SIG-M5 treated with dmso at 0.1 percent for 504 hours (cell line): Measurements from ENCODE around the gene TMEM72.

Source experiments
- DNase-seq: peaks from one replicate; lab custom pipeline; 2025; ENCODE audit not compliant: unreplicated experiment; lab: John Stamatoyannopoulos, UW

TMEM72 gene

DNA sequence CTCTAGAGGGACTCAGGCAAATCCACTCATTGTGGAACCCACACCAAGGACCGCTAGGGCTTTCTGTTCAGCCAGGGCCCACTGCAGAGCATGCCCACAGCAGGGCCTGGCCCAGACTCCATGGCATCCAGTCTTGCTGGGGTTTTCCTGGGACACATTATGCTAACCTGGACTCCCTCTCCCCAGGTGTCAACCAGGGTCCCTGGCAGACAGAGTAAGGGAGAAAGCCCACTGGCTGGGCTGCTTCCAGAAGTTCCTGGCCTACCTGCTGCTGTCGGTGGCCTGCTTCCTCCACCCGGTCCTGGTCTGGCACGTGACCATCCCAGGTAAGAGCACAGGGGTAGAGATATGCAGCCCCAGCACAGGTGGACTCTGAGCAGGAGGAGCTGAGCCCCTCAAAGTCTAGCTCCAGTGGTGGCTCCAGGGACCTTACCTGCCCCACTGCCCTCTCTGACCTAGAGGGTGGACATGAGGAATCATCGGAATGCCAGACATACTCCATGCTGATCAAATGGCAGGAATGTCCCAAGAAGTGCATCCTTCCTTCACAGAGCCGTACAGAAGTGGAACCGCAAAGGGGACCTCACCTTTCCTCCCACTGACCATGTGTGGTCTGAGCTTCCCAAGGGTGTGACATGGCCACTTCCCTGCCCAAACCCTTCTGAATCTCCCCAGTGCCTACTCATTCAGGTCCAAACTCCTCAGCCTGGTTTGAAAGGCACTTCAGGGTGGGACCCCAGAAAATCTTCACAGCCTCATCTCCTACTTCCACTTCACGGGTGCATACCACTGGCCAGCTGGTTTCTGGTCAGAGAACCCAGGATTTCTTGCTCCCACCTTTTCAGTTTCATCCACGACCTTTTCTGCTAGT is 22.5 kb downstream of the TMEM72 start:
- no peak for DNase-seq

GRCh38 chr10:44934416-44935200 is 23.5 kb downstream of the TMEM72 start:
- no peak for DNase-seq

DNA sequence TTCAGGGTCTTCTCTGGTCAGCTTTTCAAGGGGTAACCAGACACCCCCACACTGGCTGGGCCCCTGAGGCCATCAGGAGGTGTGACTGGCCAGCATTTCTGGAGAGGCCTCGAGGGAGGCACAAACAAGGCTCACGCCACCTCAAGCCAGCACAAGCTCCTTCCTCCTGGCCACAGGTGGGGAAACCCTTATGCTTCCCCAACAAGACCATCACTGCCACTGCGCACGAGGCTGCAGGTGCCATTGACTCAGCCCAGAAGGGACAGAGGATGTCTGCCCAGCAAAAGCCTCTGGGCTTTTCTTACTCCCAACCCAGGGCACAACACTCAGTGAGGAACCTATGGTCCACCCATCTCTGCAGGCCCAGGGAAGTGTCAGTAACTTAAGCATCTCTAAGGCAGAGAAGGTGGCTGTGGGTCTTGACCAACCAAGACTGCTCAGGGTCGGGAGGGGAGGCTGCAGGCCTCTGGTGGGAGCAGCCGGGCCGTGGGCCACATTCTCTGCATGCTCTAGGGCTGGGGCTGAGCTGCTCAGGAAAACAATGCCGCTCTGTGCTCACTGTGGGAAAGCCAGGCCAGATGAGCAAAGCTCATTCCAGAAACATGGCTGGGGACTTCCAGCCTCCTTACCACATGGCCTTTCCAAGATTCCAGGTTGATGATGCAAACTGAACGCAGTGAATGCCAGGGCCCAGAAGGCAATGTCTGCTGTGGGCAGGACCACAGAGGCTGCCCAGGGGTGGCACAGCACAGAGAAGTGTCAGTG is 24.2 kb downstream of the TMEM72 start:
- DNase-seq, result no peak

GRCh38 chr10:44935966-44936295 is 24.8 kb downstream of the TMEM72 start:
- peak; percentile 35 for DNase-seq

- DNase-seq, result no peak
Observed at GRCh38 chr10:44936314-44936975, 25.3 kb downstream of the TMEM72 start.

GRCh38 chr10:44937196-44938005 is 26.3 kb downstream of the TMEM72 start:
- DNase-seq, result no peak

DNA sequence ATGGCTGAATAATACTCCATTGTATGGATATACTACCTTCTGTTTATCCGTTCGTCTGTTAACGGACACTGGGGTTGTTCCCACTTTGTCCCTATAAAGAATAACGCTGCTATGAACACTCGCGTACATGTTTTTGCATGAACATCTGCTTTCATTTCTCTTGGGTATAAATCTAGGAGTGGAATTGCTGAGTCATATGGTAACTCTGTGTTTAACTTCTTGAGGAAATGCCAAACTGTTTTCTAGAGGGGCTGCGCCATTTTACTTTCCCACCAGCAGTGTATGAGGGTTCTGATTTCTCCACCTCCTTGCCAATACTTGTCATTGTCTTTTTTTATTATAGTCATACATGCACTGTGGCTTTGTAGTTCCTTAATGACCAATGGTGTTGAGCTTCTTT is 27.8 kb downstream of the TMEM72 start:
- DNase-seq, result no peak

GRCh38 chr10:44939691-44940401 is 28.7 kb downstream of the TMEM72 start:
- peak; percentile 90 for DNase-seq

DNA sequence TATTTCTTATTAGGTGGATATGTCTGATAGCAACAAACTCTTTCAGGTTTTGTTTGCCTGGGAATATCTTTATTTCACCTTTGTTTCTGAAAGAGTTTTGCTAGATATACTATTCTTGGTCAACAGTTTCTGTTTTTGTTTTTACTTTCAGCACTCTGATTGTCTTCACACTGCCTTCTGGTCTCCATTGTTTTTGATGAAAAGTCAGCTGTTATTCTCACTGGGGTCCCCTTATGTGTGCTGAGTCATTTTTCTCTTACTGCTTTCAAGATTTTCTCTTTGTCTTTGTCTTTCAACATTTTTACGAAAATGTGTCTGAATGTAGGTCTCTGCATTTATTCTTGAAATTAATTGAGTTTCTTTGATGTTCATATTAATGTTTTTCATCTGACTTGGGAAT is 33.2 kb downstream of the TMEM72 start:
- DNase-seq, result no peak

- peak; percentile 64 for DNase-seq
Observed at GRCh38 chr10:44946205-44946604, 35.1 kb downstream of the TMEM72 start.

DNA sequence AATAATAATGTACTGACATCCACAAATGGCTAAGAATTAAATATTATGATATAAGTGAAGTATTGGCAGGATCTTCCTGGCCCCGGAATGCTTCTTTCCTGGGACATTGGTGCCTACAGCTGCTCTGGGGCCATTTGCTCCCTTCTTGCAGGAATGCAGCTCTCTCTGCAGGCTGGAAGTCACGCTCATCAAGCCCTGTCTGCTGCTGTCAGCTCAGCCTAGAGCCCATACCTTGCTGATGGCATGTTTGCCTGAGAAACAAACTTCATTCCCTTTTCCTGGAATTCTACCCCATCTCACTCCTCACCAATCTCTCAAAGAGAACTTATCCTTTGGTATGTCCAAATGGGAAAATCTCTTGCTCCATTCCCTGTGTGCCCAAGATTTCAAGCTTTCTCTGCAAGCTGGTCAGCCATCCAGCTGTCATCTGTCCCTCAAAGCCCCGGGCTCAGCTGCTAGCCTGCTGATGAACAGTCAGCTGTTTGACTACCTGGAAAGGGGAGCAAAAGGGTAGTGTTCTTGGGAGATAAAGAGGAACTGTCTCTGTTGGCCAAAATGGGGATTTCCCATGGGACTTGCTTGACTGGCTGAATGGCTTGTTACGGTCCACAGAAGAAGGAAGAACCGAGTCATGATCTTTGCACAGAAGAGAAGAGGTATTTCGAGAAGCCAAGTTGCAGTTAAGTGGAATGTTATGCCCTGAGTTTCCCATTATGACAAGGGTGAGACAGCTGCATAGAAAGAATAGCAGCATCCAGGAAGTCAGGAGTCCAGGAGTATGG is 36.4 kb downstream of the TMEM72 start:
- DNase-seq, result no peak

DNA sequence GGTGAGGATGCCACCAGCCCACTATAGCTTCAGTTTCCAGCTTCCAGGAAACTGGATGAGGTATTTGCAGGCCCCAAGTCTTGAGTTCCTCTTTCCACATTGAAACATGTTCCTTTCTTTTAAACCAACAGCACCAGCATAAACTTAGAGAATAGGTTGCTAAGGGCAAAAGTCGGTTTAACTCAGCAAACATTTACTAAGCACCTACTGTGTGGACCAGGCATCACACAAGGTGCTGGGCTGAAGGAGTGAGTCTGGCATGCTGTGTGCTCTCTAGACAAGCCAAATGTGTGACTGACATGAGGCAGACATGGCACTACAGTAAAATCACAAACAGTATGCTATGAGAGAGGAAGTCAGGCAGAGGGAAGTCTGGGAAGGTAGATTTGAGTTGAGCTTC is 37.5 kb downstream of the TMEM72 start:
- no peak for DNase-seq

DNA sequence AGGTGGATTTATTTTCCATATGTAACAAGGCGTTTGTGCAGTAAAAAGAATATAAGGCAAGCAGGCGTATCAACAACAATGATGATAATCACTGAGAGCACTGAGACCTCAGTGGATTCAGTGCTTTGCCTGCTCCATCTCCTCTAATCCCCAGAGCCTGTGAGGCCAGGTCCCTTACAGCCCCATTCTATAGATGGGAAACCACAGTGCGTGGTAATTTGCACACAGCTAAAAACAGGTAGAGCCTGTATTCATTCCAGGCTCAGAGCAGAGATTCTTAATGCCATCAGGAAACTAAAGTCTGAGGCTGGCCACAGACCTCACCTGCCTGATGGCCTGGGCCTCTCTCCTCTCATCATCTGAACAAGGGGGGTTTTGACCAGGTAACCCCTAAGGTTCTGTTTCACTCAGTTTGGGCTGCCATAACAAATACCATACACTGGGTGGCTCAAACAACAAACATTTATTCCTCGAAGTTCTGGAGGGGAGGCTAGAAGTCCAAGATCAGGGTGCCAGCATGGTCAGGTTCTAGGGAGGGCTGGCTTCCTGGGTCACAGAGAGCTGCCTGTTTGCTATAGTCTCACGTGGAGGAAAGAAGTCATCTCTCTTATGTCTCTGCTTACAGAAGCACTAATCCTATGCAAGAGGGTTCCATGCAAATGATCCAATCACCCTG is 38.1 kb downstream of the TMEM72 start:
- DNase-seq, result no peak

DNA sequence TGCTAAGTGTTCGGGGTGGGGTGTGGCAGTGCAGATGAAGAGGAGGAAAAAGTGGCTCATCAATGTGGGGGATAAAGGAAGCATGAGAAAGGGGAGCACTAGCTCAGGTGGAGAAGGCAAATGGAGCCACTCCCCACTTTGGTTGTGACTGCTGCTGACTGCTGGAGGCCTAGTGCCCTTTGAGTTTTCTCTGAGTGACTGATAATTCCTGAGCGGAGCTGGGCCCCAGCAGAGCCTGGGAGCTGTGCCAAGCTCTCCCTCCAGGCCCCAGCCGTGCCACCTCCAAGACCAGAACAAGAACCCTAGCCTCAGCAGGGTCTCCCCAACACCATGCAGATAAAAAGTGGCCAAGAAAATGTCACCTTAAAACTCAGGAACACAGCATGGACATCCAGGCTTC is 38.8 kb downstream of the TMEM72 start:
- DNase-seq, result no peak

GRCh38 chr10:44950326-44951225 is 39.4 kb downstream of the TMEM72 start:
- no peak for DNase-seq

DNA sequence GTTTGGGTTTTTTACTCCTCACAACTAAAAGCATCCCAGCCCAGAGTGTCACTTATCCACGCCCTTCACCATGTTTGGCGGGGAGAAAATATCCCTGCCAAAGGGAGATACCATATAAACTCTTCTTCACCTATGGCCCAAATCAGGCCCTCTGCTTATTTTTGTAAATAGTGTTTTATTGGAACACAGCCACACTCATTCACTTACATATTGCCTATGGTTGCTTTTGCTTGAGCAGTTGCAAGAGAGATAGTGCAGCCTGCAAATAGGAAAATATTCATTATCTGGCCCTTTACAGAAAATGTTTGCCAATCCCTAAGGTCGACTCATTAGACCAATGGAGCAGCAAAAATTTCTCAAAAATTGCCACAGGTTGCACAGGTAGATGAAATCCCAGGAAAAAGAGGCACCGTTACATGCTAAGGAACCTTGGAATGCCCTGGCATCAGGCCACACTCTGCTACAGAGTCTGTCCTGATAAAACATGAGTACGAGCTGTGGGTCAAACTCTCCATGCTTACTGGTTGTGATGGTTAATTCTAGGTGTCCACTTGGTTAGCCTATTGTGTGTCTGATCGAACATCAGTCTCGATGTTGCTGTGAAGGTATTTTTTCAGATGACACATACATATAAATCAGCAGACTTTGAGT is 40.6 kb downstream of the TMEM72 start:
- DNase-seq, result no peak

DNA sequence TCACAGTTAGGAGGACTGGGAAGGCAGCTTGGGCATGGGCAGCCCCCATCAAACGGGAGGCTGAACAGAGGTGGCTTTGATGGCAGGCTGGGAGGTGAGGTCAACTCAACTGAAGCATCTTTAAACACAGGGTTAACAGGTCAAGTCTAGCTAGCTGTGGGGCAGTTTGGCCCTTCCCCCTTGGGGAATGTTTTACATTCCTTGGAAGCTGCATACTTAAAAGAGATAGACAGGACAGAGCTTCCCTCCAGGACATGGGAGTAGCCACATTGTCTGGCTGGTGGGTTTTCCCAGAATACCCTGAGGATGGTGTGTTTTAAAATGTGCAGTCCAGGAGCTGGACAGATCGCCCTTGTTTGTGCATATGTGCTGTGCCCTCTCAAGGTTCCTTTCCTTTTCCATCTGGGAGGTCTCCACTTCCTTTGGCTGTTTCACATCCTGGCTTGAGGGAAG is 41.7 kb downstream of the TMEM72 start:
- DNase-seq, result no peak
